Measurements from ENCODE around the gene PSEN2. TPM values are rescaled to one million over a fixed set of nuclear protein-coding genes. Genes with fewer than 3 reads are reported as not detected.
A peak's percentile ranks its signal among the peaks of the same experiment; 100 is the strongest.

PSEN2 gene
- total and polyA plus RNA-seq, 10 of the 15 experiments (the other 5 are each of a cell fraction or from before 2014, with no cell fraction given): 0.90 to 13.3 (median 7.0) TPM

DNA sequence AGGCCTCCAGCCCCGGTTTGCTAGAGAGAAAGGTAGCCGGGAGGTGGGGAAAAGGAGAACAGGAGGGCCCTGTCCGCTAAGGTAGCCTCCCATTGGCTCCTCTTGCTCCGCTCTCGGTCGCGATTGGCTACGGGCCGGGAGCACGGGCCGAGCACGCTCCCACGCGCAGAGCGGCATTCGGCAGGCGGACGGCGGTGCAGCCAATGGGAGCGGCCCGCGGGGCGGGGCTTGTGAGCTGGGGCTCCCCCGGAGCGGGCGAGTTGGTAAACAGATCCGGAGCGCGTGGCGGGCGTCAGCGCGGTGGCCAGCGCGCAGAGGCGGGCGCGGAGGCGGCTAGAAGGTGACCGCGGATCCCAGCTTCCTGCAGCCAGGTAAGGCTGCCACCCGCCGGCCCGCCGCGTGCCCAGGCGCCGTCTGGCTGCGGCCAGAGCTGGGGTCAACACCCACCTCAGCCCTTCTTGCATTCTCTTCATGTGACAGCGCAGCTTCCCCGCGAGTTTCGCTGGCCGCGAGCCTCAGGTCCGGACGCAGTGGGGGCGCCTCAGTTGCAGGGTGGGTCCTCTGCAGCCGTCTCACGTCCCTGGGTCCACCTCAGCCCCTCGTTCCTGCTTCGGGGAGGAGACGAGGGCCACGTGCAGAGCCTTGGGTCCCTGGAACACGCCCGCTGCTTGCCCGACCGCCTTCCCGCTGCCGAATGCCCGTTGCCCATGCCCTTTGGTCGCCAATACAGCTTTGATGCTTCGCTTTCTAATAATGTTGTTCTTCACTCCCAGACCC, 69.8 kb downstream of the PSEN2 start, which contains the start of gene COQ8A (continued):
- TF ChIP-seq TCF3 (IDR thresholded peaks at IDR 0.05; ENCODE audit: borderline replicate concordance, insufficient read depth, low read depth, low read length) (0 out of 2 replicates have a peak, but pooled peaks have one; percentile 36), CBX5 (IDR thresholded peaks at IDR 0.05; ENCODE audit: low read depth) (no peak), SMAD1 (IDR thresholded peaks at IDR 0.05; ENCODE audit: low read depth, partially characterized antibody) (no peak), SIX5 (IDR thresholded peaks at IDR 0.05; ENCODE audit: low read depth, low read length, severe bottlenecking) (no peak), RELA (IDR thresholded peaks at IDR 0.05; ENCODE audit: borderline replicate concordance, partially characterized antibody) (no peak), DPF2 (IDR thresholded peaks at IDR 0.05) (peak; percentile 82), CHD2 (IDR thresholded peaks at IDR 0.05; ENCODE audit: borderline replicate concordance, low read depth, low read length) (peak; percentile 97), HCFC1 (IDR thresholded peaks at IDR 0.05; ENCODE audit: low read length) (0 out of 2 replicates have a peak, but pooled peaks have one; percentile 1), ATF7 (IDR thresholded peaks at IDR 0.05; ENCODE audit: low read depth) (no peak), ZSCAN29 (IDR thresholded peaks at IDR 0.05) (no peak), ZNF687 (IDR thresholded peaks at IDR 0.05) (peak; percentile 33; the same call in 1 of the 2 replicates), HDAC6 (IDR thresholded peaks at IDR 0.05; ENCODE audit: unreplicated experiment) (no peak), MAX (IDR thresholded peaks at IDR 0.05; ENCODE audit: low read depth, low read length) (peak; percentile 78), STAT3 (IDR thresholded peaks at IDR 0.05; ENCODE audit: low read depth, low read length) (no peak)
- TF ChIP-seq, protein P1, sequence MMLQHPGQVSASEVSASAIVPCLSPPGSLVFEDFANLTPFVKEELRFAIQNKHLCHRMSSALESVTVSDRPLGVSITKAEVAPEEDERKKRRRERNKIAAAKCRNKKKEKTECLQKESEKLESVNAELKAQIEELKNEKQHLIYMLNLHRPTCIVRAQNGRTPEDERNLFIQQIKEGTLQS (IDR thresholded peaks at IDR 0.05; ENCODE audit: borderline replicate concordance, extremely low read depth, low read depth, low read length): no peak

All from GM12878 (cell line).